HepG2 (cell line): ENCODE data around the gene UVSSA. TPM values are rescaled to one million over a fixed set of nuclear protein-coding genes. Genes with fewer than 3 reads are reported as not detected.

Source experiments
- AHDC1 ChIP-seq: sonication (generic); formaldehyde crosslinking; IDR thresholded peaks from 2 replicates; pipeline ENCODE4 v1.5.1; 2020; ENCODE audit warnings: mild to moderate bottlenecking, missing genetic modification reagents, borderline replicate concordance
- BCL3 ChIP-seq: sonication (generic); formaldehyde crosslinking; IDR thresholded peaks from 2 replicates; pipeline ENCODE4 v1.5.1; 2020; ENCODE audit warnings: mild to moderate bottlenecking, missing genetic modification reagents, moderate library complexity
- CAMTA2 ChIP-seq: sonication (generic); formaldehyde crosslinking; IDR thresholded peaks from 2 replicates; pipeline ENCODE4 v1.4.0; 2020; ENCODE audit warnings: mild to moderate bottlenecking, missing genetic modification reagents, borderline replicate concordance
- MEIS1 ChIP-seq: sonication (generic); formaldehyde crosslinking; IDR thresholded peaks from 2 replicates; pipeline ENCODE4 v1.9.0; 2021; ENCODE audit warnings: mild to moderate bottlenecking, missing genetic modification reagents, moderate library complexity, borderline replicate concordance
- NKX3-1 ChIP-seq: sonication (generic); formaldehyde crosslinking; IDR thresholded peaks from 2 replicates; pipeline ENCODE4 v1.5.0; 2020; ENCODE audit warnings: missing genetic modification reagents
- POLR2G ChIP-seq: fragments of 200-400 bp; formaldehyde crosslinking; IDR thresholded peaks from 2 replicates; pipeline ENCODE4 v1.6.1; 2018; ENCODE audit warnings: mild to moderate bottlenecking, low read depth, low read length, moderate library complexity
- PRDM15 ChIP-seq: sonication (generic); formaldehyde crosslinking; IDR thresholded peaks from 2 replicates; pipeline ENCODE4 v1.4.0; 2020; ENCODE audit warnings: missing genetic modification reagents
- SETDB1 ChIP-seq: sonication (generic); formaldehyde crosslinking; IDR thresholded peaks from 2 replicates; pipeline ENCODE4 v1.5.1; 2020; ENCODE audit warnings: missing genetic modification reagents, mild to moderate bottlenecking, borderline replicate concordance
- ZFP36L2 ChIP-seq: sonication (generic); formaldehyde crosslinking; IDR thresholded peaks from 2 replicates; pipeline ENCODE4 v1.4.0; 2020; ENCODE audit warnings: missing genetic modification reagents
- ZNF746 ChIP-seq: sonication (generic); formaldehyde crosslinking; IDR thresholded peaks from 2 replicates; pipeline ENCODE4 v1.8.0; 2022; ENCODE audit warnings: mild to moderate bottlenecking, missing genetic modification reagents
- ZNF788 ChIP-seq: sonication (generic); formaldehyde crosslinking; IDR thresholded peaks from 2 replicates; pipeline ENCODE4 v1.5.0; 2020; ENCODE audit warnings: mild to moderate bottlenecking, missing genetic modification reagents, borderline replicate concordance
- ZNF792 ChIP-seq: IDR thresholded peaks from 2 replicates; pipeline ENCODE4 v1.6.1; 2016
- polyA plus RNA-seq, 8 experiments: library from polyadenylated mRNA; depleted of rRNA in 3 of 8; stranded (reverse) in 7 of 8; unstranded in 1 of 8; fragments of >200 nt; fragmentation: Illumina TruSeq in 4 of 8; extraction: Trizol in 4 of 8; gene quantifications; 2 replicates each; pipeline versions ENCODE4 v1.2.1 to v1.2.3, GENCODE V29; 2011 to 2016; ENCODE audit warnings: low read depth in 4 of 8, missing spikeins in 1 of 8, mixed read lengths in 1 of 8; ENCODE audit not compliant: insufficient read depth in 1 of 8
- total RNA-seq, 5 experiments: library from RNA; depleted of rRNA; stranded (reverse); fragments of >200 nt; fragmentation: Illumina TruSeq; extraction: Trizol; gene quantifications; 2 replicates each; pipeline ENCODE4 v1.2.3, GENCODE V29; 2016; ENCODE audit warnings: low read depth in 1 of 5
- TF ChIP-seq, protein P1 (sequence below): sonication (generic); formaldehyde crosslinking; IDR thresholded peaks from 2 replicates; pipeline ENCODE4 v1.4.0; 2020; ENCODE audit warnings: mild to moderate bottlenecking, missing genetic modification reagents
- TF ChIP-seq, protein P2 (sequence below): sonication (generic); formaldehyde crosslinking; IDR thresholded peaks from 2 replicates; pipeline ENCODE4 v1.5.1; 2020; ENCODE audit warnings: mild to moderate bottlenecking, moderate library complexity, missing genetic modification reagents

Gene UVSSA
- total and polyA plus RNA-seq, 2 of the 13 experiments (the other 11 are each of a cell fraction or from before 2014, with no cell fraction given): 4.6 to 8.4 TPM

DNA sequence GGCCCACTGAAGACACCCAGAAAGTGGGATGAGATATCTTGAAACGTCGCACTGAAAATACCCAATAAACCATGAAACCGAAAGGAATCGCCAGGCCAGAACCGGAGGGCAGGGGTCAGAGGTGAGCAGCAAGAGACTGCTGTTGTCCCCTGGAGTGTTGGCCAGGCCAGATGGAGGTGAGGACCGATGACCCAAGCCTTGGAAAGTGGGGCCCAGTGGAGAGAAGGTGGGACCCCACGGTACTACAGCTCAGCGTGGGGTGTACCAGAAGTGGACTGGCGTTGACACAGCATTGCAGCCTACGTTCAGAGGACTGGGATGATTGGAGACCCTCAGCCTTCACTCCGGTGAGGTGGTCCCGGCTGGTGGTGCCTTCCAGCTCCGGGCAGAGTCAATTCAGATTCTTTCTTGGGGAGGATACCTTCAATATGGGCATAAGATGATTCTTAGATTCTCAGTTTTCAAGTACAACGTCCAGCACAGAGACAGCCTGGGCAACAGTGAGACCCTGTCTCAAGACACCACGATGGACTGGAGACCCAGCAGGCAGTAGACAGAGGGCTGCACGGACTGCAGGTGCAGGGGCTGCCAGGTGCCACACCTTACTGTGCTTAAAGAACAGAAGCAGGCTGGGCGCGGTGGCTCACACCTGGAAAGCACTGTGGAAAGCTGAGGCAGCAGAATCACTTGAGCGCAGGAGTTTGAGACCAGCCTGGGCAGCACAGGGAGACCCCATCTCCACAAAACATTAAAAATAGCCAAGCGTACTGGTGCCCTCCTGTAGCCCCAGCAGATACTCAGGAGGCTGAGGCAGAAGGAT, 34.0 kb upstream of the UVSSA start (continued):
- TF ChIP-seq POLR2G (no peak), SETDB1 (0 out of 2 replicates have a peak, but pooled peaks have one; percentile 25), ZNF792 (CRISPR knock-in tag) (no peak), ZNF788 (no peak), PRDM15 (CRISPR knock-in tag) (no peak), ZNF746 (CRISPR knock-in tag) (no peak), NKX3-1 (CRISPR knock-in tag) (no peak), AHDC1 (0 out of 2 replicates have a peak, but pooled peaks have one; percentile 11), MEIS1 (CRISPR knock-in tag) (no peak), ZFP36L2 (CRISPR knock-in tag) (no peak), CAMTA2 (CRISPR knock-in tag) (no peak), BCL3 (CRISPR knock-in tag) (no peak)
- TF ChIP-seq, protein P1, sequence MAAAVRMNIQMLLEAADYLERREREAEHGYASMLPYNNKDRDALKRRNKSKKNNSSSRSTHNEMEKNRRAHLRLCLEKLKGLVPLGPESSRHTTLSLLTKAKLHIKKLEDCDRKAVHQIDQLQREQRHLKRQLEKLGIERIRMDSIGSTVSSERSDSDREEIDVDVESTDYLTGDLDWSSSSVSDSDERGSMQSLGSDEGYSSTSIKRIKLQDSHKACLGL (CRISPR knock-in tag): no peak
- TF ChIP-seq, protein P2, sequence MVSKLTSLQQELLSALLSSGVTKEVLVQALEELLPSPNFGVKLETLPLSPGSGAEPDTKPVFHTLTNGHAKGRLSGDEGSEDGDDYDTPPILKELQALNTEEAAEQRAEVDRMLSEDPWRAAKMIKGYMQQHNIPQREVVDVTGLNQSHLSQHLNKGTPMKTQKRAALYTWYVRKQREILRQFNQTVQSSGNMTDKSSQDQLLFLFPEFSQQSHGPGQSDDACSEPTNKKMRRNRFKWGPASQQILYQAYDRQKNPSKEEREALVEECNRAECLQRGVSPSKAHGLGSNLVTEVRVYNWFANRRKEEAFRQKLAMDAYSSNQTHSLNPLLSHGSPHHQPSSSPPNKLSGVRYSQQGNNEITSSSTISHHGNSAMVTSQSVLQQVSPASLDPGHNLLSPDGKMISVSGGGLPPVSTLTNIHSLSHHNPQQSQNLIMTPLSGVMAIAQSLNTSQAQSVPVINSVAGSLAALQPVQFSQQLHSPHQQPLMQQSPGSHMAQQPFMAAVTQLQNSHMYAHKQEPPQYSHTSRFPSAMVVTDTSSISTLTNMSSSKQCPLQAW (CRISPR knock-in tag): no peak
- TF ChIP-seq, all 625 proteins: peak for 3
